HG03103 (cell line): ENCODE measurements around the gene PPP1R26.
"Not testable (repeated sequence)": the region's sequence is repeated elsewhere in the genome, so short reads cannot be mapped to it uniquely, and the experiment has no call there.

Experiments
- ATAC-seq: cut with Tn5 transposase; IDR thresholded peaks from one replicate; pipeline ENCODE4 v1.9.1; 2021; ENCODE audit warnings: low read depth; ENCODE audit not compliant: unreplicated experiment

The PPP1R26 gene

GRCh38 chr9:135458478-135458877, 21.1 kb upstream of the PPP1R26 start:
- ATAC-seq = not testable (repeated sequence)

GRCh38 chr9:135461936-135462335, 17.6 kb upstream of the PPP1R26 start:
- no peak for ATAC-seq

GRCh38 chr9:135463140-135463539, 16.4 kb upstream of the PPP1R26 start:
- ATAC-seq = no peak

GRCh38 chr9:135464181-135464580, 15.4 kb upstream of the PPP1R26 start:
- no peak for ATAC-seq

GRCh38 chr9:135468854-135469521, 10.6 kb upstream of the PPP1R26 start:
- ATAC-seq = no peak

- ATAC-seq = no peak
Measured at GRCh38 chr9:135471791-135472640, 7.6 kb upstream of the PPP1R26 start.

GRCh38 chr9:135473972-135474543, 5.5 kb upstream of the PPP1R26 start:
- no peak for ATAC-seq

GRCh38 chr9:135474915-135475314, 4.7 kb upstream of the PPP1R26 start:
- ATAC-seq = no peak

GRCh38 chr9:135476561-135477355, 2.8 kb upstream of the PPP1R26 start:
- ATAC-seq = no peak

GRCh38 chr9:135478191-135478590, 1.4 kb upstream of the PPP1R26 start:
- no peak for ATAC-seq

- ATAC-seq = no peak
Measured at GRCh38 chr9:135478829-135479468, 633 bp upstream of the PPP1R26 start.

- no peak for ATAC-seq
Measured at GRCh38 chr9:135480071-135480939, 723 bp downstream of the PPP1R26 start.

- no peak for ATAC-seq
Measured at GRCh38 chr9:135480940-135481310, 1.3 kb downstream of the PPP1R26 start.

GRCh38 chr9:135482015-135482754, 2.6 kb downstream of the PPP1R26 start:
- ATAC-seq = no peak

- ATAC-seq = no peak
Measured at GRCh38 chr9:135484460-135485277, 5.1 kb downstream of the PPP1R26 start.

GRCh38 chr9:135485385-135485784, 5.8 kb downstream of the PPP1R26 start:
- ATAC-seq = no peak

- ATAC-seq = no peak
Measured at GRCh38 chr9:135485832-135486231, 6.2 kb downstream of the PPP1R26 start.
